ENCODE results near the gene SSPN.

SSPN gene, protein sequence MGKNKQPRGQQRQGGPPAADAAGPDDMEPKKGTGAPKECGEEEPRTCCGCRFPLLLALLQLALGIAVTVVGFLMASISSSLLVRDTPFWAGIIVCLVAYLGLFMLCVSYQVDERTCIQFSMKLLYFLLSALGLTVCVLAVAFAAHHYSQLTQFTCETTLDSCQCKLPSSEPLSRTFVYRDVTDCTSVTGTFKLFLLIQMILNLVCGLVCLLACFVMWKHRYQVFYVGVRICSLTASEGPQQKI

DNA sequence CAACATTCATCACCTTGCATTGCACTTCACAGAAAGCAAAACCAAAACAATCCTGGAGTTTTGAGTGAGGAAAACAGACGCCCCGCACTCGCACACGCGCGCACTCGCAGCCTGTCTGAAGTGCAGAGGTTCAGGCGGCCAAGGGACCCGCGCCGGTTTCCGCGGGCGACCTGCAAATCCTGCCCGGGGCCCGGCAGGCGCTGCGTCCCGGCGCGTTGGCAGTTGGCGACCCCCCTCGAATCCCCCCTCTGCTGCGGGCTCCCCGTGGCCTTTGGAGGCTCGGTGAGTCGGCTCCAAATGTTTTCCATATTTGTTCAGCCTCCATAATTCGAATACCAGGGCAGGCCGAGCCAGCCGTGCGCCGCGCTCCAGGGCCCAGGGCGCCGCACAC lies at the start of gene SSPN:
TSS of gene SSPN (plus strand) at position 324 of the 391 bp plus-strand sequence. CDS start 100 bp downstream, outside the sequence.
- no peaks in the 10 kb centered on the region for H3K36me3 Mint-ChIP-seq (ENCODE audit: low read depth)
- no peak within 1 kb of the TSS for H3K27ac Mint-ChIP-seq
- H3K4me1 Mint-ChIP-seq (ENCODE audit: low read depth) = peaks cover 9% of the 10 kb centered on the region
- no peaks in the 10 kb centered on the region for H3K9me3 Mint-ChIP-seq
- peak within 1 kb of the TSS; percentile 70 for H3K4me3 Mint-ChIP-seq
- peaks cover 77% of the 10 kb centered on the region for H3K27me3 Mint-ChIP-seq
- DNase-seq = peak; percentile 34

DNA sequence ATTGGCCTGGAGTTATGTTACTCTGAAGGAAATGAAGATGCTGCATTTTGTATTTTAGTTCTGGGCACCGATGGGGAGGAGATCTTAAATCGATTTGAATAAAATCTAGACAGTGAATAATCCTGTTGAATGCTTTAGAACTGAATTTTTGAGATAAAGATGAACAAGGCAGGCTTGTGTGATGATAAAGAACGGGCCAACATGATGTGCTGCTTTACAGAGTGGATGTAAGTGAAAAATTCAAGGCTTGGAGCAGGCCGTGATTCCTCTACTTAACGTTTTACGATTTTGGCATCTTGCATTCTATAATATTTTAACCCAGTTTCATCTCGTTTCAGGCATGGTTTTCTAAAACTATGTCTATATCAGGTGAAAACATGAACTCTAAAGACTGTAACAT lies 47.1 kb upstream of the SSPN start:
- H3K9me3 Mint-ChIP-seq = no peaks in the 10 kb centered on the region
- H3K27ac Mint-ChIP-seq = no peak overlapping the region
- H3K4me1 Mint-ChIP-seq (ENCODE audit: low read depth) = no peaks in the 10 kb centered on the region
- H3K27me3 Mint-ChIP-seq = peaks cover 21% of the 10 kb centered on the region
- no peak for DNase-seq
- H3K36me3 Mint-ChIP-seq (ENCODE audit: low read depth) = no peaks in the 10 kb centered on the region
- H3K4me3 Mint-ChIP-seq = no peak overlapping the region

DNA sequence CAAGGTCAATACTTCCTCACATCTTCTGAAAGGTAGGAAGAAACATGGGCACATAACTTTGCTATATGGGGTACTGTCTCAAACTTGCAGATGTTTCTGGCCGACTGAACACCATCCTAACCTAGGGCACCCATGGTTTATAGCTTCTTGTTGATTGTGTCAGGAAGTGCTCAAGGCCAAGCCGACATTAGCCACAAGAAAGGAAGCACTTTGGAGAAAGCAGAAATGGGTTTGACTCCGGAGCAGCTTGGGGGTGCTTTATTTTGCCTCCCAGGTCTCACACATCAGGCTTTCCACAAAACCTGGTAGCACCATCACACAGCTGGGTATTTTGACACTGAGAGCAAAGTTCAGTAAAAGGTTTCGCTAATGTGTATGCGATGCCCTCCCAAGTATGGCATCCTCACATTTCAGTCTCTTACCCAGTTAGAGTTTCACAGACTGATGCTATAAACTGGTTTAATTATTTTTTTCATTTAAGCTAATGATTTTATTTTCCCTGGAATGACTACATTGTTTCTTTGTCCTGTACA lies 45.3 kb upstream of the SSPN start:
- Mint-ChIP-seq H3K36me3 (ENCODE audit: low read depth) (no peaks in the 10 kb centered on the region), H3K4me3 (no peak overlapping the region), H3K27ac (no peak overlapping the region), H3K4me1 (ENCODE audit: low read depth) (no peaks in the 10 kb centered on the region), H3K9me3 (no peaks in the 10 kb centered on the region), H3K27me3 (peaks cover 21% of the 10 kb centered on the region)
- DNase-seq = no peak

DNA sequence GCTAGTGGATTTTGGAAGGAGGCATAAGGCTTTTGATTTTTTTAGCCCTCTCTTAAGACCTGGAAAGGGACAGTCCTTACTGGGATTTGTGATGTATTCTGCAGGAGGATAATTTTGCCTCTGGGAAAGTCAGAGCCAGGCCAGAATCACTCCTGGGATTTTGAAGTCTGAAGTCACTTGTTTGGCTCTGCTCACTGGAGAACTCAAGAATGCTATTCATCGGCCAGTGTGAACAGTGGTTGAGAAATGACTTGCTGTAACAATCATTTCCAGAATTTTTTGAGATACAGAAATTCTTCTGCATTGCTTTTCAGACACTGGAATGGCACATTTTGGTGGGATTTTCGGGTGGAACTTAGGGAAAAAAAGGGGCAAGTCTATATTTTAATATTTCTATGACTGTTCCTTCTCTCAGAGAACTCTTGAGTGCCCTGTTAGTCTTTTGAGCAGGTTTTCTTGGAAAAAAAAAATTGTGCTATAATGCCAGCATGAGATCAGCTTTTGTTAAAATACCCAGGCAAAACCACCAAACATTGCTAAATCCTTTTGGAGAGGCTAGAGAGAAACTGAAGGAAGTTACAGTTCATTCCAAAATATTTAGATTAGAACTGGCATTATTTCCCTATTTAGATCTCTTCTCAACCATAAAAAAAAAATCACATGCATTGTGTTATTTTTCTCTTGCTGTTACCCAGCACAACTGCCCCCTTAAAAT lies 44.5 kb upstream of the SSPN start:
- Mint-ChIP-seq H3K36me3 (ENCODE audit: low read depth) (no peaks in the 10 kb centered on the region), H3K27ac (no peak overlapping the region), H3K27me3 (peaks cover 23% of the 10 kb centered on the region), H3K9me3 (no peaks in the 10 kb centered on the region), H3K4me3 (no peak overlapping the region), H3K4me1 (ENCODE audit: low read depth) (no peaks in the 10 kb centered on the region)
- DNase-seq = no peak

DNA sequence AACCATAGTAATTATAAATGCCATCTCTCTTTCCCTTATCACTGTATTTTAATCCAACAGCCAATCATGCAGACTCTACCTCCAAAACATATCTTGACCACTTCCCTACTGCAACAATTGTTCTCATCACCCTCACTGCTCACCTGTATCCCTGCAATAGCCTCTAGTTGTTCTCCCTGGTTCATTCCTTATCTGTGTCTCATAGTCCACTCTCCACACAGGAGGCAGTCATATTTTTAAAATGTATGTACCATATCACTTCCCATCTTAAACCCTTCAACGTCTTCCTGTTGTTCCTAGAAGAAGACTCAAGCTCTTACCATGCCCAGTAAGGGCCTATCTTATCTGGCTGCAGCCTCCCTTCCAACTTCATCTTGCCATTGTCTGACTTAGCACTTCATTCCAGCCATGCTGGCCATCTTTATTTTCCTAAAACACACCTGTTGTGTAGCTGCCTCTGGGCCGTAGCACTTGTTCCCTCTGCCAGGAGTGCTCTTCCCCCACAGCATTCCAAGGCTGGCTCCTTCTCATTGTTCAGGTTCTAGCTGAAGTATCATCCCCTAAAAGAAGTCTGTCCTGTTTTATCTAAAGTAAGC lies 42.8 kb upstream of the SSPN start:
- Mint-ChIP-seq H3K36me3 (ENCODE audit: low read depth) (no peaks in the 10 kb centered on the region), H3K4me1 (ENCODE audit: low read depth) (no peaks in the 10 kb centered on the region), H3K27me3 (peaks cover 23% of the 10 kb centered on the region), H3K27ac (no peak overlapping the region), H3K4me3 (no peak overlapping the region), H3K9me3 (no peaks in the 10 kb centered on the region)
- no peak for DNase-seq

DNA sequence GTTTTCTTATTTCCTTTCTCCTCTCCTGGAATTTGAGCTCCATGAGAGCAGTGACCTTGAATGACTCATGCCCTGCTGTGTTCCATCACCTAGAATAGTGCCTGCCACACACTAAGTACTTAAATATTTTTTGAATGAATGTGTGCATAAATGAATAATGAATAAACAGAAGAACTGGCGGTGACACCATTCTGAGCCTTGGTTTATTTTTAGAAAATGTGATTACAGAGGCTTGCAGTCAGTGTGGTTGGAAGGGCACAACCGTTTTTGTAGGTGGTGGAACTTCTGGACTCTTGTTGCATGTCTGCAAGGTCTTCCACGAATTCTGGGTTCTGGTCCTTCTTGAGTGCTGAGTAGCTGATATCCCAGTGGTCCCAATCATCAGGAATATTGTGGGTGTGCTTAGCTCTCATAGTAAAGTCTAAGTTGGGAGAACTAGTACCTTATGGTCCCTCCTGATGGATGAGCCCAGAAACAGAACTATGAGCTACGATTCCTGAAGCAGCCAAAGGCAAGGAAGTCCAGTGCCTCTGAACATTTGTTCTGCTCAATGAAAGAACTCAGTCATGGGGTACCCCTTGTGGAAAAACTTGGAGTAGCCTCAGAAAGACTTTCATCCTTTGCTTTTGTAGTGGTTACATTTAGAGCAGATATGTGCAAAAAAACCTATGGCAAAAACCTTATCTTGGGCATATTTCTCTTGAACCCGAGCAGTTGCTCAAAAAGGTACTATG lies 41.8 kb upstream of the SSPN start:
- Mint-ChIP-seq H3K36me3 (ENCODE audit: low read depth) (no peaks in the 10 kb centered on the region), H3K4me1 (ENCODE audit: low read depth) (no peaks in the 10 kb centered on the region), H3K9me3 (no peaks in the 10 kb centered on the region)

DNA sequence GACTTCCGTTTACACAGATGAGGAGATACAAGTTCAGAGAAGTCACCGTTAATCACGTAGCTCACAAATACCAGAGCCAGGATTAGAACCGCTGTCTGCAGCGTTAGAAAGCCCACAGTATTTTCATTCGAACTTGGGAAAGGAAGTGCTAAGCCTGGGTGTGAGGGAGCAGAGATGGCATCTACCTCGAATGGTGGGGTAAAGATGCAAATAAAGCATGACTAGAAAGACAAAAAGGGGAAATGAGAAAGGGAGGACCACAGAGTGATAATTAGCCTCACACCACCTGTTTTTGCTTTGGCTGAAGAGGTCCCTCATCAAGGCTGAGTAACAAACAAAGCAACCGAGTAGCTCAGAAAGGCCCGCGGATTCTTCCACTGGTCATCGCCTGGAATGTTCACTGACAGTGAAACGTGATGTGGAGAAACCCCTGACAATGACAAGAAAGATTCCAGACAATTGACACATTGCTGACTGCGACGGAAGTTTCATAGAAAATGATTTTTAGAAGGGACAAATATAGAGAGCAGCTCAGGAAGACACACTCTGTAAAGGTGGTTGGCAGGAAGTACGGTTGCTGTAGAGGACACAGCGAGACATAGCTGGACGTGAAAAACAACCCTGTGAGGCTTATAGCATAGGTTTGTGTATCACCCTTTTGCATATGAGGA lies 39.0 kb upstream of the SSPN start:
- Mint-ChIP-seq H3K36me3 (ENCODE audit: low read depth) (no peaks in the 10 kb centered on the region), H3K9me3 (no peaks in the 10 kb centered on the region), H3K27ac (no peak overlapping the region), H3K4me3 (no peak overlapping the region), H3K27me3 (peaks cover 24% of the 10 kb centered on the region), H3K4me1 (ENCODE audit: low read depth) (no peaks in the 10 kb centered on the region)
- no peak for DNase-seq

More for the DNA sequence above, 41.8 kb upstream of the SSPN start:
- peaks cover 26% of the 10 kb centered on the region for H3K27me3 Mint-ChIP-seq
- DNase-seq = no peak
- H3K4me3 Mint-ChIP-seq = no peak overlapping the region
- H3K27ac Mint-ChIP-seq = no peak overlapping the region

DNA sequence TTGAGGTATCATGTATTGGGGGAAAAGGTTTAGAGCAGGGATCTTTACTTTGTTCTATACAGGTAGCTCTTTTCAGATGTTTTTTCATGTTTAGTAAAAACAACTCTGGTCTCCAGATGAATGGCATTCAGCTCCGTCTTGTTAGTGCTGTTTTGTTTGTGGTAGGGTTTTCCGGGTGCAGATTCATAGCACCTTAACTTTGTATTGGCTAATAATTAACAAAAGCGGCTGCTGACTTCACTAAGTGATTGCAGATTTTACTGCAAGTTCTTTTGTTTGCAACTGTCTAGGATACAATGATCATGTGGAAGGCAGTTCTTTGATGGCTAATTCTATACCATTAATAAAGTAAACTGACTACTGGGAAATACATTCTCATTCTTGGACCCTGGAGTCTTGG lies 38.4 kb upstream of the SSPN start:
- Mint-ChIP-seq H3K36me3 (ENCODE audit: low read depth) (no peaks in the 10 kb centered on the region), H3K27ac (no peak overlapping the region), H3K4me3 (no peak overlapping the region), H3K4me1 (ENCODE audit: low read depth) (no peaks in the 10 kb centered on the region), H3K9me3 (no peaks in the 10 kb centered on the region), H3K27me3 (peaks cover 19% of the 10 kb centered on the region)
- no peak for DNase-seq

DNA sequence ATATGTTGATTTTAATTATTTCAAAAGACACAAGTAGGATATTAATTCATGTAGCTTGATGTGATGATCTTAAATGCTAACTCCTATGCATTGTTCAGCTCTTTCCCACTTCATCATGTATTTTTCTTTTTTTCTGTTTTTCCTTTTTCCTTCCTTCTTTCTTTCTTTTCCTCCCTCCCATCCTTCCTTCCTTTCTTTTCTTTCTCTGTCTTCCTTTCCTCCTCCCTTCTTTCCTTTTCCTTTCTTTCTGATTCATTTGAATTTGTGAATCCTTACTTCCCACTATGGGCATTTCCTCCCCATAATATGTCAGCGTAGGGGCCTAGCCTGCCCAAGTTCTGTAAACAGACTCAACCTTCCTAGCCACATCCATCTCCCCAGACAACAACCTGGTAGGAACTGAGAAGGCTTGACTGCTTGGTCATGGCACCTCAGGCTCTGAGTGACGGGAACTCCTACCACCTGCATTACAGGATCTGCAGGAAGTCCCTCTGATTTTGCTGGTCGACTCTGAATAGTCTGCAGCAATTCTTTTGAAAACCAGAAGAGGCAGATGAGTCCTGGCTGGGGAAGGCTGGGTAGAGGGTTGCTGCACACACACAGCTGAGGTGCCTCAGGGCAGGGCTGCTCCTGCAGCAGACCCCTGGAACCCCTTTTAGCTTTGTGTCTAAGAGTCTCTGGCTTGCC lies 37.2 kb upstream of the SSPN start:
- Mint-ChIP-seq H3K27ac (no peak overlapping the region), H3K27me3 (peaks cover 25% of the 10 kb centered on the region), H3K4me3 (no peak overlapping the region), H3K9me3 (no peaks in the 10 kb centered on the region), H3K36me3 (ENCODE audit: low read depth) (no peaks in the 10 kb centered on the region), H3K4me1 (ENCODE audit: low read depth) (no peaks in the 10 kb centered on the region)
- DNase-seq = no peak

DNA sequence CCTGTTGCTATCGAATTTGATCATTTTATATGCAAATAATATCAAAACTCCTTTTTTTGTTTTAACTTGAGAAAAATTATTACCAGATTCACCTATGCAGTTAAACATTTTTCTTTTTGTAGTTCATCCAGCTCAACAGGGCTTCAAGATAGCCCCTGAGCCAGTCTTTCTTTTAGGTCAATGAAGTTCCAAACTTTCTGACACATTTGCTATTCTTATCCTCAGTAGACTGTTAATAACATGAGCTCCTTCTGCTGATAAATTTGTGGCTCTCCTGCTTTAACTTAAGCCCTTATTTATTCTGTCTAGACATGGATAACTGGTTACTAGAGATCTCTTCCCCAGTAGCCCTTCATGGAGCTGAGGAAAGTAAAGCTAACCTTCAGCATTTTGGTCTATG lies 33.2 kb upstream of the SSPN start:
- Mint-ChIP-seq H3K9me3 (no peaks in the 10 kb centered on the region), H3K4me1 (ENCODE audit: low read depth) (no peaks in the 10 kb centered on the region), H3K27ac (no peak overlapping the region), H3K36me3 (ENCODE audit: low read depth) (no peaks in the 10 kb centered on the region), H3K4me3 (no peak overlapping the region), H3K27me3 (peaks cover 41% of the 10 kb centered on the region)
- no peak for DNase-seq

DNA sequence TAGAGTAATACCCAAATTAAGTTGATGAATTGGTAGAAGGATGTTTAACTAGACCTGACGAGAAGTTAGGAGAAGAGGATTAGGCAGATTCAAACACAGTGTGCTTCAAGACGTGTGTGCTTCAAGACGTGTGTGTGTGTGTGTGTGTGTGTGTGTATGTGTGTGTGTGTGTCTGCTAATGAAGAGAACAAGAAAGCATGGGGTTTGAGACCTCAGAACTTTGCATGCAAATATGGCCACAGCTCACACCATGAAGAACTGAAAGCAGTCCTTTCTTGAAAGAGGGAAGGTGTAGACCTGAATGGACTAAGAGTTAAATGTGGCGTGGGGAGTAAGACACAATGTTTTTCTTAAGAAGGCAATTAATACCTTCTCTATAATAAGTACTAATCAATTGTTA lies 32.5 kb upstream of the SSPN start:
- H3K27me3 Mint-ChIP-seq = peaks cover 48% of the 10 kb centered on the region
- no peaks in the 10 kb centered on the region for H3K36me3 Mint-ChIP-seq (ENCODE audit: low read depth)
- no peak overlapping the region for H3K27ac Mint-ChIP-seq
- DNase-seq = no peak
- H3K9me3 Mint-ChIP-seq = no peaks in the 10 kb centered on the region
- no peaks in the 10 kb centered on the region for H3K4me1 Mint-ChIP-seq (ENCODE audit: low read depth)
- H3K4me3 Mint-ChIP-seq = no peak overlapping the region

DNA sequence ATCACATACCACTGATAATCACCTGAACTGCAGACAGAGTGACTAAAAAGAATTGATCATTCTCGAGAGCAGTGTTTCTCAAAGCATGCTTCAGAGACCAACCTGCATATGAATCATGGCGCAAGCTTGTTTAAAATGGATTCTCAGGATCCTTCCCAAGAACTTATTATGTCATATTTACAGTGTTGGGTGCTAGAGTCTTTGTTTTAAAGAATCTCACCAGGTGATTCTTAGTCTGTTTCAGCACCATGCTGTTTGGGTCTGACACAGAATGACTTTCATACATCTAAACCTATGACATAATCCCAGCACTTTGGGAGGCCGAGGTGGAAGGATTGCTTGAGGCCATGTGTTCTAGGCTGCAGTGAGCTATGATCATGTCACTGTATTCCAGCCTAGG lies 31.3 kb upstream of the SSPN start:
- no peaks in the 10 kb centered on the region for H3K36me3 Mint-ChIP-seq (ENCODE audit: low read depth)
- H3K27ac Mint-ChIP-seq = no peak overlapping the region
- no peak overlapping the region for H3K4me3 Mint-ChIP-seq
- H3K4me1 Mint-ChIP-seq (ENCODE audit: low read depth) = no peaks in the 10 kb centered on the region
- no peaks in the 10 kb centered on the region for H3K9me3 Mint-ChIP-seq
- no peak for DNase-seq
- H3K27me3 Mint-ChIP-seq = peaks cover 53% of the 10 kb centered on the region

DNA sequence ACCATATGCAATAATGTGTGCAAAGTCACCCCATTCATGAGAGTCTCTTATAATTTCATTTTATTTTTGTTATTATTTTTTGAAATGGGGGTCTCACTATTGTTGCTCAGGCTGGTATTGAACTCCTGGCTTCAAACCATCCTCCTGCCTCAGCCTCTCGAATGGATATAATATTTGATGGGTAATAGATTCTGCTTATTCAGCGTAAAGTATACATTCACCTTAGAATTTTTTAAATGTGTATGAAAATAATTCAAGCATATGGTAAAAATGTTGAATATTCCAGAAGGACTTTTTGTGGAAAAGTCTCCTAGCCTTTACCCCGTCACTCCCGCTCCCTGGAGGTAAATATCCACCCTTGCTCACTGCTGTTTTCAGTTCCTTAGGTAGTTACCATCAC lies 23.4 kb upstream of the SSPN start:
- H3K36me3 Mint-ChIP-seq (ENCODE audit: low read depth) = no peaks in the 10 kb centered on the region
- no peak overlapping the region for H3K27ac Mint-ChIP-seq
- peaks cover 21% of the 10 kb centered on the region for H3K27me3 Mint-ChIP-seq
- no peak for DNase-seq
- no peak overlapping the region for H3K4me3 Mint-ChIP-seq
- H3K9me3 Mint-ChIP-seq = no peaks in the 10 kb centered on the region
- H3K4me1 Mint-ChIP-seq (ENCODE audit: low read depth) = no peaks in the 10 kb centered on the region

DNA sequence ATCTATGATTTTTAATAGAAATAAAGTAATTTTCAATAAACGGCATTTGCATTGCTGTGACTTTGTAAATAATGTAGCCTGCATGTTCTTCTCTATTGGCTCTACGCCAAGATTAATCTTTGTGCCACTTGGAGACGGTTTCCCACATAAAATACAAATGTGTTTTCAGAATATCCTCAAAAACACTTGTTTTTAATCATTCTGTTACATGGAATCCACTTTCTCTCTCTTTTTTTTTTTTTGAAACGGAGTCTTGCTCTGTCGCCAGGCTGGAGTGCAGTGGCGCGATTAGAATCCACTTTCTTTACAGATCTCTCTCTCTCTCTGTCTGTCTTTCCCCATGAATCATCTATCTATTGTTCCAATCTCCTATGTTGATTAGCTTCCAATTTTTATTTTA lies 22.8 kb upstream of the SSPN start:
- H3K4me3 Mint-ChIP-seq = no peak overlapping the region
- no peak overlapping the region for H3K27ac Mint-ChIP-seq
- H3K4me1 Mint-ChIP-seq (ENCODE audit: low read depth) = no peaks in the 10 kb centered on the region
- H3K36me3 Mint-ChIP-seq (ENCODE audit: low read depth) = no peaks in the 10 kb centered on the region
- no peak for DNase-seq
- H3K27me3 Mint-ChIP-seq = peaks cover 16% of the 10 kb centered on the region
- H3K9me3 Mint-ChIP-seq = no peaks in the 10 kb centered on the region

Measured in activated T-cell treated with anti-CD3 and anti-CD28 coated beads, Interleukin-2, amount 50 U/mL, for 24 hours (primary cell).